Gastrocnemius medialis (tissue), 4 donors: ENCODE data around the gene BMPR1B. TPM values are rescaled to one million over a fixed set of nuclear protein-coding genes. Genes with fewer than 3 reads are reported as not detected.

Experiments used
- ATAC-seq, 2 donors: fragments of 150-250 bp; one replicate each; pipeline ENCODE4 v1.9.1; 2016
- DNase-seq, 2 donors: peaks; one replicate each; pipeline ENCODE4 v3.0.0-alpha.2; 2019
- H3K27ac ChIP-seq, 4 donors: fragments of 200-600 bp; sonication (generic); 1 replicate in 1 of 4; 2 replicates in 3 of 4; pipeline ENCODE4 v1.5.1; 2016 to 2018; ENCODE audit warnings: mild to moderate bottlenecking in 2 of 4, moderate library complexity in 1 of 4
- H3K27me3 ChIP-seq, 3 donors: fragments of 200-600 bp; sonication (generic) in 2 of 3; 1 replicate in 1 of 3; 2 replicates in 2 of 3; pipeline versions ENCODE4 v1.5.1 to v1.6.0; 2016 to 2019; ENCODE audit warnings: mild to moderate bottlenecking in 1 of 3, moderate library complexity in 1 of 3
- H3K36me3 ChIP-seq, 2 donors: fragments of 200-600 bp; sonication (generic) in 1 of 2; one replicate each; pipeline ENCODE4 v1.5.1; 2017 to 2018
- H3K4me1 ChIP-seq, 2 donors: fragments of 200-600 bp; sonication (generic) in 1 of 2; one replicate each; pipeline ENCODE4 v1.5.1; 2016 to 2017; ENCODE audit warnings: mild to moderate bottlenecking in 2 of 2
- H3K4me3 ChIP-seq, 4 donors: fragments of 200-600 bp; sonication (generic) in 3 of 4; 1 replicate in 1 of 4; 2 replicates in 3 of 4; pipeline ENCODE4 v1.5.1; 2016 to 2019; ENCODE audit warnings: mild to moderate bottlenecking in 2 of 4
- H3K9me3 ChIP-seq, 3 donors: fragments of 200-600 bp; sonication (generic) in 2 of 3; 1 replicate in 1 of 3; 2 replicates in 2 of 3; pipeline ENCODE4 v1.5.1; 2016 to 2019
- POLR2A ChIP-seq, 2 donors: fragments of 450-650 bp; IDR thresholded peaks; one replicate each; pipeline ENCODE4 v1.6.1; 2017; ENCODE audit warnings: antibody characterized with exemption in 2 of 2, mild to moderate bottlenecking in 2 of 2, moderate library complexity in 2 of 2
- in situ Hi-C, 4 donors: fragments of 200-750 bp; cut with MboI; loops; one replicate each; pipeline versions ENCODE4 v1.15.0 to v1.8.0; 2017; ENCODE audit warnings: low sequenced_read_pairs in 4 of 4
- intact Hi-C: fragments of 100-400 bp; cut with DNase I; formaldehyde crosslinking; loops from one replicate; pipeline ENCODE4 v1.15.1; 2023; ENCODE audit warnings: low total_unique reads
- total RNA-seq, 4 donors: library from RNA; depleted of rRNA; stranded (reverse); fragments of >200 nt; gene quantifications; one replicate each; pipeline versions ENCODE4 v1.1.0 to v1.2.3, GENCODE V29; 2016
- TF ChIP-seq, protein P1 (sequence below), 5 experiments: fragments of 450-650 bp in 3 of 5; fragments of 200-600 bp in 2 of 5; sonication (generic) in 2 of 5; IDR thresholded peaks in 4 of 5; conservative IDR thresholded peaks in 1 of 5; 1 replicate in 4 of 5; 2 replicates in 1 of 5; pipeline ENCODE4 v1.5.1; 2016 to 2019; ENCODE audit warnings: antibody characterized with exemption in 5 of 5, mild to moderate bottlenecking in 3 of 5, moderate library complexity in 3 of 5

Gene BMPR1B
- total RNA-seq, 4 donors from 2014 or later: 0.92 to 6.9 (median 1.7) TPM

GRCh38 chr4:94849901-94850300 is 92.1 kb downstream of the BMPR1B start:
- TF ChIP-seq POLR2A (IDR thresholded peaks at IDR 0.05): no peak
- TF ChIP-seq, protein P1, sequence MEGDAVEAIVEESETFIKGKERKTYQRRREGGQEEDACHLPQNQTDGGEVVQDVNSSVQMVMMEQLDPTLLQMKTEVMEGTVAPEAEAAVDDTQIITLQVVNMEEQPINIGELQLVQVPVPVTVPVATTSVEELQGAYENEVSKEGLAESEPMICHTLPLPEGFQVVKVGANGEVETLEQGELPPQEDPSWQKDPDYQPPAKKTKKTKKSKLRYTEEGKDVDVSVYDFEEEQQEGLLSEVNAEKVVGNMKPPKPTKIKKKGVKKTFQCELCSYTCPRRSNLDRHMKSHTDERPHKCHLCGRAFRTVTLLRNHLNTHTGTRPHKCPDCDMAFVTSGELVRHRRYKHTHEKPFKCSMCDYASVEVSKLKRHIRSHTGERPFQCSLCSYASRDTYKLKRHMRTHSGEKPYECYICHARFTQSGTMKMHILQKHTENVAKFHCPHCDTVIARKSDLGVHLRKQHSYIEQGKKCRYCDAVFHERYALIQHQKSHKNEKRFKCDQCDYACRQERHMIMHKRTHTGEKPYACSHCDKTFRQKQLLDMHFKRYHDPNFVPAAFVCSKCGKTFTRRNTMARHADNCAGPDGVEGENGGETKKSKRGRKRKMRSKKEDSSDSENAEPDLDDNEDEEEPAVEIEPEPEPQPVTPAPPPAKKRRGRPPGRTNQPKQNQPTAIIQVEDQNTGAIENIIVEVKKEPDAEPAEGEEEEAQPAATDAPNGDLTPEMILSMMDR (IDR thresholded peaks at IDR 0.05 in 4 of 5, conservative IDR thresholded peaks at IDR 0.05 in 1 of 5): no peak
- ATAC-seq (no peak), DNase-seq (no peak)
- Histone ChIP-seq H3K36me3 (no peaks in the 10 kb centered on the region), H3K4me3 (no peak overlapping the region), H3K9me3 (no peaks in the 10 kb centered on the region), H3K4me1 (peaks cover 0 to 3% of the 10 kb centered on the region in 2 donors), H3K27me3 (no peaks in the 10 kb centered on the region), H3K27ac (no peak overlapping the region)
- intact Hi-C loops: no loop called here
- in situ Hi-C loops: no loop called here

GRCh38 chr4:94852616-94853015 is 94.9 kb downstream of the BMPR1B start:
- intact Hi-C loops: no loop called here
- ATAC-seq (no peak), DNase-seq (no peak)
- no peaks in the 10 kb centered on the region for H3K36me3 ChIP-seq
- in situ Hi-C loops: no loop called here
- peaks cover 0 to 3% of the 10 kb centered on the region in 2 donors for H3K4me1 ChIP-seq
- TF ChIP-seq, protein P1 (IDR thresholded peaks at IDR 0.05 in 4 of 5, conservative IDR thresholded peaks at IDR 0.05 in 1 of 5): no peak
- no peak overlapping the region for H3K27ac ChIP-seq
- H3K27me3 ChIP-seq: no peaks in the 10 kb centered on the region
- H3K4me3 ChIP-seq: no peak overlapping the region
- H3K9me3 ChIP-seq: no peaks in the 10 kb centered on the region

DNA sequence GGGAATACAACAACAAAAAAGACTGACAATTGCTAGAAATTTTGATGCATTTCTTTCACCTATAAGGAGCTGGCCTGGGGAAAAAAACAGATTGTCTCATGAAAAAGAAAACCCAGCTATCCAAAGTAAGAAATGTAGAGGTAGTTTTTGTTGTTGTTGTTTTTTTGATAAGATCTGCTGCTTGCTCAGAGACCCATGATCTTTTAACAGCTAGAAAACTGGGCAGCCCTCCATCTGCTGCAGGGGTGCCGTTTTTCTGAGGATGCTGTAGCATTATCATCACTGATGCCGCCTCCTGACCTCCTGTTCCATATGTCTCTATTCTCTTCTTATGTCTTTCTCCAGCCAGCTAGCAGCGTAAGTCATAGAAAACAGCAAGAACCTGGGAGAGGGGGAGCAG is 98.3 kb downstream of the BMPR1B start:
- H3K27ac ChIP-seq: no peak overlapping the region
- H3K27me3 ChIP-seq: no peaks in the 10 kb centered on the region
- no peak overlapping the region for H3K4me3 ChIP-seq
- H3K4me1 ChIP-seq: peaks cover 0 to 3% of the 10 kb centered on the region in 2 donors
- H3K9me3 ChIP-seq: no peaks in the 10 kb centered on the region
- TF ChIP-seq, protein P1 (IDR thresholded peaks at IDR 0.05 in 4 of 5, conservative IDR thresholded peaks at IDR 0.05 in 1 of 5): no peak
- no peak for TF ChIP-seq POLR2A (IDR thresholded peaks at IDR 0.05)
- ATAC-seq: no peak
- DNase-seq: no peak
- in situ Hi-C loops: no loop called here
- intact Hi-C loops: no loop called here
- H3K36me3 ChIP-seq: no peaks in the 10 kb centered on the region

GRCh38 chr4:94870146-94870545 is 112.4 kb downstream of the BMPR1B start:
- Histone ChIP-seq H3K27me3 (no peaks in the 10 kb centered on the region), H3K4me3 (no peak overlapping the region), H3K36me3 (no peaks in the 10 kb centered on the region), H3K4me1 (no peaks in the 10 kb centered on the region), H3K27ac (no peak overlapping the region), H3K9me3 (no peaks in the 10 kb centered on the region)
- DNase-seq: no peak
- TF ChIP-seq, protein P1 (IDR thresholded peaks at IDR 0.05 in 4 of 5, conservative IDR thresholded peaks at IDR 0.05 in 1 of 5): no peak
- TF ChIP-seq POLR2A (IDR thresholded peaks at IDR 0.05): no peak
- intact Hi-C loops (no loop called here), in situ Hi-C loops (no loop called here)
- ATAC-seq: no peak

- no peaks in the 10 kb centered on the region for H3K36me3 ChIP-seq
- H3K4me3 ChIP-seq: no peak overlapping the region
- ATAC-seq (no peak), DNase-seq (no peak)
- H3K27ac ChIP-seq: no peak overlapping the region
- TF ChIP-seq, protein P1 (IDR thresholded peaks at IDR 0.05 in 4 of 5, conservative IDR thresholded peaks at IDR 0.05 in 1 of 5): no peak
- no peak for TF ChIP-seq POLR2A (IDR thresholded peaks at IDR 0.05)
- no peaks in the 10 kb centered on the region for H3K4me1 ChIP-seq
- in situ Hi-C loops: no loop called here
- intact Hi-C loops: no loop called here
- H3K9me3 ChIP-seq: no peaks in the 10 kb centered on the region
- H3K27me3 ChIP-seq: no peaks in the 10 kb centered on the region
Measured at GRCh38 chr4:94871644-94872305, 114.0 kb downstream of the BMPR1B start.
